Activated T-helper 9 cell treated with anti-CD3 and anti-CD28 coated beads, Interleukin-2, amount 50 U/mL, for 16 hours (primary cell): ENCODE data around the gene EGFR.

ENCODE experiments used
- DNase-seq: peaks from one replicate; pipeline ENCODE4 v3.0.0-alpha.2; 2020; ENCODE audit warnings: low read depth

The EGFR gene

GRCh38 chr7:55081472-55082227 is 62.8 kb downstream of the EGFR start:
- no peak for DNase-seq

GRCh38 chr7:55082228-55082603 is 63.4 kb downstream of the EGFR start:
- no peak for DNase-seq

GRCh38 chr7:55083206-55083605 is 64.4 kb downstream of the EGFR start:
- no peak for DNase-seq

- no peak for DNase-seq
Observed at GRCh38 chr7:55084307-55084706, 65.5 kb downstream of the EGFR start.

GRCh38 chr7:55085511-55086412 is 66.9 kb downstream of the EGFR start:
- DNase-seq = no peak

GRCh38 chr7:55086413-55087201 is 67.8 kb downstream of the EGFR start:
- DNase-seq = no peak

GRCh38 chr7:55087521-55087961 is 68.7 kb downstream of the EGFR start:
- no peak for DNase-seq

GRCh38 chr7:55088107-55088506 is 69.3 kb downstream of the EGFR start:
- no peak for DNase-seq

GRCh38 chr7:55088620-55089019 is 69.8 kb downstream of the EGFR start:
- DNase-seq = no peak

GRCh38 chr7:55092186-55092974 is 73.6 kb downstream of the EGFR start:
- DNase-seq = no peak

GRCh38 chr7:55092975-55093373 is 74.2 kb downstream of the EGFR start:
- no peak for DNase-seq

GRCh38 chr7:55093674-55094073 is 74.9 kb downstream of the EGFR start:
- no peak for DNase-seq

GRCh38 chr7:55094092-55094690 is 75.4 kb downstream of the EGFR start:
- DNase-seq = no peak

GRCh38 chr7:55095672-55096071 is 76.9 kb downstream of the EGFR start:
- DNase-seq = no peak

- DNase-seq = no peak
Observed at GRCh38 chr7:55096323-55096722, 77.5 kb downstream of the EGFR start.

GRCh38 chr7:55097100-55097499 is 78.3 kb downstream of the EGFR start:
- no peak for DNase-seq

- DNase-seq = no peak
Observed at GRCh38 chr7:55099066-55099820, 80.4 kb downstream of the EGFR start.

GRCh38 chr7:55099821-55100543 is 81.2 kb downstream of the EGFR start:
- DNase-seq = no peak

- DNase-seq = no peak
Observed at GRCh38 chr7:55100544-55101327, 81.9 kb downstream of the EGFR start.
